Fibroblast of villous mesenchyme (primary cell): ENCODE results near the gene TRMT44. TPM values are rescaled to one million over a fixed set of nuclear protein-coding genes. Genes with fewer than 3 reads are reported as not detected.
"Not testable (repeated sequence)": the region's sequence is repeated elsewhere in the genome, so short reads cannot be mapped to it uniquely, and the experiment has no call there.

Experiments
- DNase-seq: peaks from one replicate; pipeline ENCODE4 v3.0.0-alpha.2; 2010; ENCODE audit warnings: low read depth
- H3K4me3 ChIP-seq: 2 replicates; pipeline ENCODE4 v1.5.1; 2011; ENCODE audit warnings: low read depth, mild to moderate bottlenecking, low read length
- total RNA-seq: library from RNA; depleted of rRNA; stranded (reverse); fragments of >200 nt; gene quantifications from 2 replicates; pipeline ENCODE4 v1.2.3, GENCODE V29; 2012
- TF ChIP-seq, protein P1 (sequence below): IDR thresholded peaks from 2 replicates; pipeline ENCODE4 v1.5.1; 2012; ENCODE audit warnings: low read depth, mild to moderate bottlenecking, low read length; ENCODE audit not compliant: insufficient read depth

TRMT44 gene
- total RNA-seq, 1 donor = 19.4 TPM

- no peak overlapping the region for H3K4me3 ChIP-seq
- no peak for DNase-seq
- TF ChIP-seq, protein P1, sequence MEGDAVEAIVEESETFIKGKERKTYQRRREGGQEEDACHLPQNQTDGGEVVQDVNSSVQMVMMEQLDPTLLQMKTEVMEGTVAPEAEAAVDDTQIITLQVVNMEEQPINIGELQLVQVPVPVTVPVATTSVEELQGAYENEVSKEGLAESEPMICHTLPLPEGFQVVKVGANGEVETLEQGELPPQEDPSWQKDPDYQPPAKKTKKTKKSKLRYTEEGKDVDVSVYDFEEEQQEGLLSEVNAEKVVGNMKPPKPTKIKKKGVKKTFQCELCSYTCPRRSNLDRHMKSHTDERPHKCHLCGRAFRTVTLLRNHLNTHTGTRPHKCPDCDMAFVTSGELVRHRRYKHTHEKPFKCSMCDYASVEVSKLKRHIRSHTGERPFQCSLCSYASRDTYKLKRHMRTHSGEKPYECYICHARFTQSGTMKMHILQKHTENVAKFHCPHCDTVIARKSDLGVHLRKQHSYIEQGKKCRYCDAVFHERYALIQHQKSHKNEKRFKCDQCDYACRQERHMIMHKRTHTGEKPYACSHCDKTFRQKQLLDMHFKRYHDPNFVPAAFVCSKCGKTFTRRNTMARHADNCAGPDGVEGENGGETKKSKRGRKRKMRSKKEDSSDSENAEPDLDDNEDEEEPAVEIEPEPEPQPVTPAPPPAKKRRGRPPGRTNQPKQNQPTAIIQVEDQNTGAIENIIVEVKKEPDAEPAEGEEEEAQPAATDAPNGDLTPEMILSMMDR = no peak
Observed at GRCh38 chr4:8509311-8509950, 68.9 kb downstream of the TRMT44 start.

GRCh38 chr4:8510191-8510590 lies 69.6 kb downstream of the TRMT44 start:
- no peak overlapping the region for H3K4me3 ChIP-seq
- DNase-seq = no peak

GRCh38 chr4:8510611-8511285 lies 70.2 kb downstream of the TRMT44 start:
- TF ChIP-seq, protein P1 = no peak
- no peak for DNase-seq
- H3K4me3 ChIP-seq = no peak overlapping the region

More at GRCh38 chr4:8510191-8510590, 69.6 kb downstream of the TRMT44 start:
- TF ChIP-seq, protein P1 = no peak

DNA sequence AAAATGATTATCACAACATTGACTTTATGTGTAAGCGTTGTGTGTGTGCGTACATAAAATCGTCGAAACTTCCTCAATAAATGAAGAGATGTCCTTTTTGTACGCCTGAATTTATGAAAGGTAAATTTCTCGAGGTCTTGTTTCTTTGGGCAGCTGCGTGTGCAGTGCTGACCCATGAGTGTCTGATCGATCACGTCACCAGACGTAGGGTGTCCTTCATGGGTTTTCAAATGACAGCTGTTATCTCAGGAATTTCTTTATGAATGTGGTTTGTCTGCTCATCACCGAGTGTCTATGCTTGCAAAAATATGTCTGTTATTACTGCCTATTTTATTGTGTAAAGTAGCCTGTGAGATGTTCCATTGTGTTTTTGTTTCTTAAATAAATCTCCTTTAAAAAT lies 71.9 kb downstream of the TRMT44 start:
- no peak for DNase-seq
- TF ChIP-seq, protein P1 = no peak
- H3K4me3 ChIP-seq = no peak overlapping the region

DNA sequence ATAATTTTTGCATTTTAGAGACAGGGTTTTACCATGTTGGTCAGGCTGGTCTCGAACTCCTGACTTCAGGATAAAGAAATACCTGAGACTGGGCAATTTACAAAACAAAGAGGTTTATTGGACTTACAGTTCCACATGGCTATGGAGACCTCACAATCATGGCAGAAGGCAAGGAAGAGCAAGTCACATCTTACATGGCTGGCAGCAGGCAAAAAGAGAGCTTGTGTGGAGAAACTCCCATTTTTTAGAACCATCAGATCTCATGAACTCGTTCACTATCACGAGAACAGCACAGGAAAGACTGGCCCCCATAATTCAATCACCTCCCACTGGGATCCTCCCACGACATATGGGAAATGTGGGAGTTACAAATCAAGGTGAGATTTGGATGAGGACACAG lies 72.5 kb downstream of the TRMT44 start:
- not testable (repeated sequence) for H3K4me3 ChIP-seq, DNase-seq

- TF ChIP-seq, protein P1 = no peak
- no peak for DNase-seq
- H3K4me3 ChIP-seq = no peak overlapping the region
Observed at GRCh38 chr4:8513931-8514330, 73.4 kb downstream of the TRMT44 start.

DNA sequence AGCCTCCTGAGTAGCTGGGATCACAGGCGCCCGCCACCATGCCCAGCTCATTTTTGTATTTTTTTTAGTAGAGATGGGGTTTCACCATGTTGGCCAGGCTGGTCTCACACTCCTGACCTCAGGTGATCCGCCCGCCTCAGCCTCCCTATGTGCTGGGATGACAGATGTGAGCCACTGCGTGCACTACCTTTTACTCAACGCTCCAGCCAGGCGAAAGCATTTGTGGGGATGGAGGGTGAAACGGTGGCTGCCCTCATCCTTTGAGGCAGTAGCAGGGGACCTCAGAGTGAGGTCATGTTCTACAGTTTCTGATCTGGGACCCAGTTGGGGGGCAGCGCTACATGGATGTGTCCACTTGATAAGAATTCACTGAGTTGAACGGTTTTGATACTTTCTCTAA lies 73.8 kb downstream of the TRMT44 start:
- TF ChIP-seq, protein P1 = no peak

More for the DNA sequence above, 73.8 kb downstream of the TRMT44 start:
- H3K4me3 ChIP-seq = no peak overlapping the region
- no peak for DNase-seq
